Esophagus mucosa (tissue), 1 donor: ENCODE data around the gene ABCB7. TPM values are rescaled to one million over a fixed set of nuclear protein-coding genes. Genes with fewer than 3 reads are reported as not detected.
"Not testable (repeated sequence)": the region's sequence is repeated elsewhere in the genome, so short reads cannot be mapped to it uniquely, and the experiment has no call there.

ENCODE experiments used
- ATAC-seq: fragments of 200-7000 bp; cut with Tn5 transposase; one replicate; pipeline ENCODE4 v1.9.1; 2020
- total RNA-seq: library from RNA; stranded (reverse); gene quantifications from one replicate; pipeline ENCODE4 v1.2.4, GENCODE V29; 2023
- donor health status: DM: yes; HTN: yes; CAD: no.

The ABCB7 gene
- total RNA-seq, 1 donor from 2014 or later: 15.2 TPM

- peak; percentile 80 for ATAC-seq
Observed at GRCh38 chrX:75096331-75096730, 59.8 kb downstream of the ABCB7 start.

GRCh38 chrX:75086731-75087195, 69.3 kb downstream of the ABCB7 start:
- ATAC-seq: no peak

- no peak for ATAC-seq
Observed at GRCh38 chrX:75084757-75085156, 71.3 kb downstream of the ABCB7 start.

- ATAC-seq: no peak
Observed at GRCh38 chrX:75076429-75076828, 79.7 kb downstream of the ABCB7 start.

GRCh38 chrX:75074475-75074874, 81.6 kb downstream of the ABCB7 start:
- ATAC-seq: no peak

GRCh38 chrX:75071334-75071733, 84.7 kb downstream of the ABCB7 start:
- no peak for ATAC-seq

GRCh38 chrX:75067931-75068330, 88.2 kb downstream of the ABCB7 start:
- no peak for ATAC-seq

- no peak for ATAC-seq
Observed at GRCh38 chrX:75061701-75062100, 94.4 kb downstream of the ABCB7 start.

- no peak for ATAC-seq
Observed at GRCh38 chrX:75051047-75051446, 105.0 kb downstream of the ABCB7 start.

- ATAC-seq: no peak
Observed at GRCh38 chrX:75045369-75045768, 110.7 kb downstream of the ABCB7 start.

- ATAC-seq: not testable (repeated sequence)
Observed at GRCh38 chrX:75044142-75044541, 111.9 kb downstream of the ABCB7 start.

GRCh38 chrX:75038925-75039324, 117.2 kb downstream of the ABCB7 start:
- no peak for ATAC-seq

Other genes starting within 250 kb of the ABCB7 start
- gene NEXMIF, start 230.8 kb downstream of the ABCB7 start, total RNA-seq: 0.08 TPM
- gene UPRT, start 117.8 kb upstream of the ABCB7 start, total RNA-seq: 8.7 TPM